Body of pancreas (tissue), 2 donors: Measurements from ENCODE around the gene RNASEH2B. TPM values are rescaled to one million over a fixed set of nuclear protein-coding genes. Genes with fewer than 3 reads are reported as not detected.

Experiments used
- total RNA-seq, 2 donors: library from RNA; depleted of rRNA; stranded (reverse); fragments of >200 nt; gene quantifications; one replicate each; pipeline ENCODE4 v1.1.0, GENCODE V29; 2016

RNASEH2B gene
- total RNA-seq, 2 donors from 2014 or later: 17.1 to 34.2 TPM

Other genes starting within 250 kb of the RNASEH2B start
- gene DLEU7, start 66.1 kb upstream of the RNASEH2B start, total RNA-seq: not detected
- gene C13orf42, start 201.5 kb downstream of the RNASEH2B start, total RNA-seq: not detected